ENCODE measurements around the gene CCDC146.

CCDC146 gene

DNA sequence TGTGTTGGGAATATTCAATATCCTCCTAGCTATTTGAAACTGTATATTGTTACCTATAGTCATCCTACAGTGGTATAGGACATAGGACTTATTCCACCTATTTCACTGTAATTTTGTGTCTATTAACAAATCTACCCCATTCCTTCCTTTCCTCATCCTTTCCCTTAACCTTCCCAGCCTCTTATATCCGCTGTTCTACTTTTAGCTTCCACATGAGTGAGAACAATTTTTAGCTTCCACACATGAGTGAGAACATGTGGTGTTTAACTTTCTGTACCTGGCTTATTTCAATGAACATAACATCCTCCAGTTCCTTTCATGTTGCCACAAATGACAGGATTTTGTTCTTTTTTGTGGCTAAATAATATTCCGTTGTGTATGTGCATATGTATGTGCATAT is 173.1 kb downstream of the CCDC146 start:
- DNase-seq, result no peak

DNA sequence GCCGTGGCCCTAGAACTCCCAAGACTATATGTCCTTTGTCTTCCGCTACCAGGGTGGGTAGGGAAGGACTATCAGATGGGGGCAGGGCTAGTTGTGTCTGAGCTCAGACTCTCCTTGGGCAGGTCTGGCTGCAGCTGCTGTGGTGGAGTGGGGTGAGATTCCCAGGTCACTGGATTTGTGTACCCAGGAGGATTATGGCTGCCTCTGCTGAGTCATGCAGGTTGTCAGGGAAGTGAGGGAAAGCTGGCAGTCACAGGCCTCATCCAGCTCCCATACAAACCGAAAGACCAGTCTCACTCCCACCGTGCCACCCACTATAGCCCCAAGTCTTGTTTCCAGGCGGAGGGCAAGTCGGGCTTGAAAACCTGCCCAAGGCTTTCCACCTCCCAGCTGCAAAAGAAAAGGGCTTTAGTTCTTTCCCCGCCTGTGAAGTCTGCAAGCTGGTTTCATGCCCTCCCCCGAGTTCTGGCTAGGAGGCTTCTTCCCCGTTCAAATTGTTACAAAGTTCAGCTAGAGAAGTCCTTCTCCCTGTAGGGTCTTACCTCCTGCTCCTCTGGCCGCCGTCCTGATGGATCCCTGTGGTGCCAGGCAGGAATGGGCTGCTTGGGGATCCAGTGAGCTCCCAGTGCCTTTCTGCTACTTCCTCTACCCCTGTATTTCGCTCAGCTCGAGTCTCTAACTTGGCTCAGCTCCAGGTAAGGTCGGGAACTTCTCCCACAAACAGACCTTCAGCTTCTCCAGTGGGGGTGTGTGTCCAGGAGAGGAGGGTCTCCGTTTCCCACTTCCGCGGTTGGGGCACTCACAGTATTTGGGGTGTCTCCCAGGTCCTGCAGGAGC is 184.0 kb downstream of the CCDC146 start:
- DNase-seq, result no peak

DNA sequence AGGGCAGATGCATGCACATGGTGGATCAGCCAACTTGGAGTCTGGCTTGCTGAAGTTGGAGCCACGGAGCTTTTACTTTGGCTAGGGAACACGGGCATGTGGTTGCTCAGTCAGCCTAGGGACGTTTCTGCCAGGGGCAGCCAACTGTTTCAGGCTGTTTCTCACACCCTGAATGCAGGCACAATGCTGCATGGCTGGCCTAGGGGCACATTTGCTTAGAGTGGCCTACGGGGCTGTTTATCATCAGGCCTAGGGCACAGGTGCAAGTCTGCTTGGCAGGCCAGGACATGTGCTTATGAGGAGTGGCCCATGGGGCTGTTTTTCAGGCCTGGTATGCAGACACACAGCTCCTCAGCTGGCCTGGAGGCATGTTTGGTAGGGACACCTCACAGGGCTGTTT is 186.4 kb downstream of the CCDC146 start:
- DNase-seq, result no peak

DNA sequence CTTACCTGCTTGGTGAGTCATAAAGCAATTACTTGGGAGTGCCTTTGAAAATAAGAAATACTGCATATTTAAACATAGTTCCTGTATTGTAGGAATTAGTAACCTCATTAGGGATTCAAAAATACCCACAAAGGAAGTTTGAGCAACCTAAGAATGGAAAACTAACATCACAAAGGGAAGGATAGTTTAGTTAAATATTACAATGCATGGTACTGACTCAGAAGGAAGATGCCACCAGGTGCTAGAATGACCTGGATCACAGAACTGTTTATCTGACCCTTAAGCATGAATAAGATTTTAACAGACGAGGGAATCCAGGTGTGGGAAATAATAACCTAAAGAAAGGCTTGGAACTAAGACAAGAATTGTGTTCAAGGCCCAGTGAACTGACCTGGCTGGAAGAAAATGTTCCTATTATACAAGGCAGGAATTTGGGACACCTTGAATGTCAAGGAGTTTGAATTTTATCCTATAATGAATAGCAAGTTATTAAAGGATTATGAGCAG is 187.4 kb downstream of the CCDC146 start:
- no peak for DNase-seq

DNA sequence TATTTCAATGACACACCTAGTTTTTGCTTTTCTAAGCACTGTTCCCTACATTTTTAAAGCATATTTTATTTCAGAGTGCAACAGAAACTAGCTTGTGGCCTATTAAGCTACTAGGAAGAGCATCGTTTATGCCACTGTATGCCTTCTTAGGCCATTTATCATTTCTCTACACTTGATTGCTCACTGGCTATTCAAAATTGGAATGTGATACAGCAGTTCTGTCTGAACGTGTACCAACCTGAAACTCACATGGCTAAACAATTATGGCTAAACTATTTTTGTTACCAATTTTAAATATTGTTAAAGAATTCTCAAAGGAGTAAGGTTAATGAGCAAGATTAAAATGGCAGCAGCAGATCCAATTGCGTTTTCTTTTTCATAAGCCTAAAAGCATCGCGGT is 188.6 kb downstream of the CCDC146 start:
- DNase-seq, result no peak

DNA sequence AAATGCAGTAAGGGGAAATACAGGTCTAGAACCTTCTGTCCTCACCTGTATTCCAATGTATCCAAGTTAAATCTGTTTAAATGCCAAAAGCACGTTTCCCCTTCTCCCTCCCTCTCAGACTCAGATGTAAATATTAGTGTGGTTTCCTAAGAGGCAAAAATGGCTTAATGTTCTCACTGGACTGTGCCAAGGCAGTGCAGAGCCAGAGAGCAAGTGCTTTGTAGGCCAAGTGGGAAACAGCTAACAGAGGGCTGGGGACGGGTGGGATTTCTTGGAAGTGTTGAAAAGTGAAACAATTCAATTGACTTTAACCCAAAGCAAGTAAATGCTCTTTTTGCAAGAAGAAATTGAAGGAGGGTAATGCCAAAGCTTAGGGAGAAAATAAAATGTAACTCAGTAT is 190.7 kb downstream of the CCDC146 start:
- no peak for DNase-seq

DNA sequence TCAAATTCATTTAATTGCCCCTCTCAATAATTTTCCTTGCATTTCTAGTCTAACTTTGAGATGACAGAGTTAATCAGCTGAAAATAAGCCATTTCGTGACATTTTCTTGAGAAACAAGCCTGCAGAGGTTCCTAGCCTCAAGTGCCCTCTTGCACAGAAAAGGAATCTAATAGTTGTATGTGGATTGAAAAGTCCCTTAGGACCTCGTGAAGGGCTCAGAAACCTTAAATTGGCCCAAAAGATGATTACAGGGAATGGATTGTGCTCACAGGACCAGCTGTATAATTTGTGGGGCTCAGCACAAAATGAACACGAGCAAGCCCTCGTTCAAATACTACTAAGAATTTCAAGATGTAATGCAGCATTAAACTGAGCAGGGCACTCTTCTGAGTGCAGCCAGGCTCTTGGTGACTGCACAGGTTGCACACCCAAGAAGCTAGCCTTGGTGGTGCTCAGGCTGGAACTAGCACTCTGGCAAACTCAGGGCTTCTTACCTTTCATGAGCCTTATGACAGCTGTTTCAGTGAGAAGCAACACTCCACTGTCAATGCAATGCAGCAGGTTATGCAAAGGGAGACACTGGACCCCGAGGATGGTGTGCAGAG is 191.6 kb downstream of the CCDC146 start:
- DNase-seq, result no peak

DNA sequence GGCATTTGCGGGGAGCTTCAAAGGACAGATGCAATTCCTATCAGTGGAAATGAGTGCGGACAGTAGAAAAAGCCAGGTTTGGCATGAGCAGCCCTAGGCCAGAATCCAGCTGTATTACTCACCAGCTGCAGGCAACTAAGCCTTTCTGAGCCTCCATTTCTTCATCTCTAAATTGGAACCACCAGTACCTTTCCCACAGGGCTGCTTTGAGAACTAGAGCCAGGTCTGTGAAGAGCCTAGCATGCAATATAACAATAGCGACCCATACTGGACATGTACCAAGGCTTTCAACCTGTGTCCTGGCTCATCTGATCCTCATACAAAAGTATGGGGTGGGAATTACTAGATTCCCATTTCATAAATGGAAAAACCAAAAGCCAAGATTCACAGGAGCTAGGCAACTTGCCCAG is 192.8 kb downstream of the CCDC146 start:
- DNase-seq, result no peak

DNA sequence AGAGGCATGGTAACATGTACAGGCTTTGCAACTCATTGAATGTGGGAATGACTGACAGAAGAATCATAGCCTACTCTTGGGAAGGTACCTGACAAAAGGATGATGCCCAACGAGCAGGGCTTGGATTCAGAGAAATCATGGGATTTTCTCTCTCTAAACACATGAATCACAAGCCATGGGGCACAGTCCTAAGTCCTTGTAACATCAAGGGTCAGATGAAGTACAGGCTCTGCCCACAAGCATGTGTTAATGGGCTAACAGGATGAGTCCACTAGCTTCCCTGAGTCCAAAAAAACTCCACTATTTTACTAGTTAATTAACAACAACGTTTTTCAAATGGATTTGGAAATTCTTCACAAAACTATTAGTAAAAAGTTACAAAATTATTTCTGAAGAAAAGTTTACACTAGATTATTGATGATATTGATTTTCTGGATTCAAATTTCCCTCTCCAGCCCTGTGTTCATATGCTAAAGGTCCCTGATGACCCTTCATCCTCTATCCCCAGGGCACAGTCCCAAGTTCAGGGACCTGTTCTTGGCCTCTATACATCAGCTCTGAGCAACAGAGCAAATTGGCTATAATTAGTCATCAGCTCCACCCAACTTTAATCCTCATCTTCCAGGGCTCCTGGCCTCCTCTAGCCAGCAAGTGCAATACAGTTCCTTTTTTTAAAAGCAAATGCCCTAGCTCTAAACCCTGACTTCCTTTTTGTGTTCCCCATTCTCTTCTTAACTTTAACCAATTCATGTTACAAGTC is 194.0 kb downstream of the CCDC146 start:
- peak; percentile 62 for DNase-seq

DNA sequence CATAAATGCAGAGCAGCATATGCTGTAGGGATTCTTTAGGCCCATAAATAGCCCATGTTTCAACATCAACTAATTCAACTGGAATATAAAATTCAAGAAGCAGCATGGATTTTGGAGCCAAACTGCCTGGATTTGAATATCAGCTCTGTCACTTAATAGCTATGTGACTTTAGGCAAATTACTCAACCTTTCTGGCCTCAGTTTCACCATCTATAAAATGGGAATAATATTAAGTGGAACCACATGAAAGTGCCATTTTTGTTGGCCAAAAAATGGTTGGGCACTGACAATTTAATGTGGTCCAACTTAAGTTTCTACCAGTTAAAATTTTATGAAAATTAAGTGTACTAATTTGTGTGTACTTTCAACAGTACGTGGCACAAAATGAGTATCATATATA is 195.6 kb downstream of the CCDC146 start:
- DNase-seq, result no peak

DNA sequence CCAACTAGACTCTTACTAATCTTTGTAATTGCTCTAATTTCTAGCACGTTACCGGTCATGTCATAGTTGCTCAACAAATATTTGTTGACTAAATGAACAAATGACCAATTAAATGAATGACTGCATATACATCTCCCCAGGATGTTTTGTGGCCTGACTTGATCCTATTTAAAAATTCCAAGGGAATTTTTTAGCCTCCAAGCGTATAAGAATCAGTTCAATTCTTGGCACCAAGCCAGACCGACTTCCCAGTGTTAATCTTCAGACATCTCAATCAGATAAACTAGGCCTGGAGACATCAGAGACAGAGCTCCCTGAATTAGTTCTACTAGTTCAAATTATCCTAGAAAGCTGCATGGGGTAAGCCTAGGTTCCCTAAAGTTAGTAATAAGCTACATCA is 197.7 kb downstream of the CCDC146 start:
- DNase-seq, result no peak

DNA sequence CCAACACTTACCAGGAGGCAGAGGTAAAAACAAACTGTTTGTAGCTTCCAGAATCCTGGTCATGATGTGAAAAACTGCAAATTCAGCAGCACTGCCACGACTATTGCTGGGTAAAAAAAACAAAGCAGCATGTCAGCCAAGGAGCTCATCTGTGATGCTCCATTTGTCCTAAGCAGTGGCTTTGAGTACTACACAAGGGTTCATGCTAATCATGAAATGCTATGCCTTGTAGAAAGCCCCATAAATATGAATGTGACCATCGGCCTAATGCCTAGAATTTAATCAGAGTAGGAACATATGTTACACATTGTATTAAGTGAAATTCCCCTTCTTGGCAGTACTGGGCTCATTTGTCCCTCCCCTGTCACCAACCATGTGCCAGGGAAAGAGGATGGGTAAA is 198.3 kb downstream of the CCDC146 start:
- DNase-seq, result no peak

DNA sequence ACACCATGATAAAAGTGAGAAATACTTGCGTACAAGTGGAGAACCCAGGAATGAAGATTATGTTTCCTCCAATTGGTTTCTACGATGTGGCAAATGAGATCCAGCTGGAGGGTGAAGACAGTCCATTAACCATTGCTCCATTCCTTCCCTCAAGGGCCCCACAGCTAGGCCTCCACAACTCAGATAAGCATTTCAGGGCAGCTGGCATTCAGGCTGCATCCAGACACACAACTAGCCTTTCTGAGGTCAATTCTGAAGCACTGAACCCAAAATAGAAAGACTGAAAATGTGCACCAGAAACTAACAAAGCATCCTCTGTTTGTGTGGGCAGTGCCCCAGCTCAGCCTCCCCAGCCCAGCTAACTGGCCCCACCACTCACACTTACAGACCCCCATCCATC is 198.9 kb downstream of the CCDC146 start:
- DNase-seq, result no peak

DNA sequence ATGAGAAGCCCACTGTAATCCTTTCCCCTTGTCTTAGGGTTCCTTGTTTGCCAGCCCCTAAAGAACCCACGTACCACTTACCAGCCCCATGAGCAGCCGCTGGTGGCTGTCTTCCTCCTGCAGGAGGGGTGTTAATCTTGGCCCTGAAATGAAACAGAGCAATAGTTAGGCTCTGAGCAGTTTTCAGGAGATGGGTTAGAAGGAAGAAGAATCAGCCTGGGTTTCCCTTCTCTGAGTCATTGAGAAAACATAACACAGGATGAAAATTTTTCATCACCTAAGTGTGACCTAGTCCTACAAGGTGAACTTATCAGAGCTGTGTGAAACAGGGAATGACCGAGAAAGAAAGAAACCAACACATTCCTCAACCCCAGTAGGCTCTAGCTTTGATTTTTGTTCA is 203.7 kb downstream of the CCDC146 start:
- DNase-seq, result no peak

DNA sequence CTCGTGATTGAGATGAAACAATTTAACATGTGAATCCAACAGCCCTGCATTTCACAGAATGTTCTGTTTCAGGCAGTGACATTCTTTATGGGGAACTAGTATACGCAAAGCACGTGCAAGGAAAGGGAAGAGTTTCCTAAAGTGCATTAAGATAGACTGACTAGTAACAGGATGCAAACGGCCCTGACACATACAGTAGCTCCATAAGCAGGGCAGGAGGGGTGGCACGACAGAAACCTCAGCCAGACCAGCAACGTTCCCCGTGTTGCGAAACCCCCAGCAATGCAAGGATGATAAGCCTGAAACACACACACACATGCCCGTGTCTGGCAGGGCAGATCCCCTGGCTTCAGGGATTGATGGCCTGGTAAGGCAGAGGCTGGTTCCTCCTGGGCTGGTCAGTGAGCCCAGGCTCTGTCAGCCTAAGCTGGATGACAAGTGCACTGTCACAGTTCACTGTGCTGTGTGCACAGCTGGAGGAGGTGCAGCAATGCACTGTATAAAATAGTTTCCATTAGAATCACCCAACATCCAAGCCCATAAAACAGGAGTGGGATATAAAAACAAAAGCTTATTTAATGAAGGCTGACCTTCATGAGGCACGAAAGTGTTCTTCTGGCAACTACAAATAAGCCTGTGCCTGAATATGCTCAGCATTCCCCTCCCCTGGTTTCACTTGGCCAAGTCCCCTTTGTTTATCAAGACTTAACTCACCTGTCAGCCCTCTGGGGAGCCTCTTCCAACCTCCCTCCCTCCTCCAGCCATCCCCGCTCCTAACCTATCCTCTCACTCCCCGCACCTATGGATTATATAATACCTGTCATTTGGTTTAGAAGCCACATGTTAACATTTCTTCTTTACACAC is 204.9 kb downstream of the CCDC146 start:
- peak; percentile 72 for DNase-seq

DNA sequence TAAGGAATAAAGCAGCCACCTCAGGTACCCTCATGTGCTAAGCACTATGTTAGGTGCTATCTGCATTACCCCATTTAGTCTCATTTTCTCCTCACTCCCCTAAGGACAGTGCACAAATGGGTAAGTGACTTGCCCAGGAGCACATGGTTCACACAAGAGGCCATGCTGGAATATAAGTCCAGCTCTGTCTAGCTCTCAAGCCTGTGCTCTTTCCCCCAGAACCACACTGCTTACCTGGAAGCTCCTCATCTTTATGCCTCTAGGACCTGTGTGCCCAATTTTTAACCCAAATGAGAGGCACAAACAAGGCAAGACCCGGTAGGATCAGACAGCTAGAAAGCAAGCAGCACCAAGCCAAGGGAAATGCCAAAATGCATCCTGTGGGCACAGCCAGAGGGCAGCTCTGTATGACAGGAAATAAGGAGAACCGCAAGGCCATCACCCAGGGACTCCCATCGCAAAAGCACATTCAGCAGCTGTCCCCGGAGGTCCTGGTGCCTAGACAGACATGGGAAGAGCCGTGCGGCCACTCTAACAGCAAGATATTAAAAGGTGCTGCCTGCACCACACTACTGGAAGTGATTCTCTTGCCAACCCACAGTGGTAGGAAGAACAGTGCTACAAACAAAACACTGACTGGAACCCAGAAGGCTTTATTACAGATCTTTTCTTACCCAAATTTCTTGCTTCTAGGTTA is 205.7 kb downstream of the CCDC146 start:
- no peak for DNase-seq

DNA sequence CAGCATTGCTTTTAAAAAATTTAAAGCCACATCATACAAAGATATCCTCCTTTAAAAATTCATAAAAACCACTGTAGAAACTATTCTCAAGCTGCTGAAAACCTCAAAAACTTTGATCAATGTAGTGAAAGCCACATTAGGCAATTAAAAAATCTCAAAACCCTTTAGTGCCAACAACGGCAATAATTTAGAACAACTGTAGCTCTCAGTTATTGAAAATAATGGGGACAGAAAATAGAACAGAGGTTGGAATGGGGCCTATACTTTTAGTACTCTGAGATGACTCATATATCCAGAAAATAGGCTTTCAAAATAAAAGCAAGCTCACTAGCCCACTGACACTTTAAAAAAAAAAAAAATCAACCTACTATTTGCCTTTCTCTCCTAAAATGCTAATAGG is 206.3 kb downstream of the CCDC146 start:
- no peak for DNase-seq

DNA sequence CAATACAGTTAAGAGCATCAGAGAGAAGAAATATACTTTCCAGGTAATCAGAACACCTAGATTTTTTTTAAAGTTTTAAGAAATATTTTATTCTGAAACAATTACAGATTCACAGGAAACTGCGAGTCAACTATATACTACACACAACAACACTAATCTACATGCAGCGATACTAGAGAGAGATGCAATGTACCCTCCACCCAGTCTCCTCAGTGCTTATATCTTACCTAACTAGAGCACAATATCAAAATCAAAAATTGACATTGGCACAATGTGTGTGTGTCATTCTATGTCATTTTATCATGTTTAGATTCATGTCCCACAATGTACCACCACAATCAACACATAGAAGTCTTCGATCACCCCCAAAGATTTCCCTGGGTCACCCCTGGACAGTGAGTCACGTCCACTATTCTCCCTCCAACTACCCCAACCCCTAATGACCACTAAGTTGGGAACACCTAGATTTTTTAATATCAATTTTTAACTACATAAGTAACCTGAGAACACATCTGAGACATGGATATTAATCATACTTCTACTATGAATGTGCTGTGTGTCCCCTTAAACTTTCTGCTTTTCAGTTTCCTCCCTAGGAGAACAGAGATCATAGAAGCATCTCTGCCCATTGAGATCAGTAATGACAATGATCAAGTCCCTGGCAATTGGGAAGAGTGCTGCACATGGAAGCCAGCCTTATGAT is 207.2 kb downstream of the CCDC146 start:
- no peak for DNase-seq

DNA sequence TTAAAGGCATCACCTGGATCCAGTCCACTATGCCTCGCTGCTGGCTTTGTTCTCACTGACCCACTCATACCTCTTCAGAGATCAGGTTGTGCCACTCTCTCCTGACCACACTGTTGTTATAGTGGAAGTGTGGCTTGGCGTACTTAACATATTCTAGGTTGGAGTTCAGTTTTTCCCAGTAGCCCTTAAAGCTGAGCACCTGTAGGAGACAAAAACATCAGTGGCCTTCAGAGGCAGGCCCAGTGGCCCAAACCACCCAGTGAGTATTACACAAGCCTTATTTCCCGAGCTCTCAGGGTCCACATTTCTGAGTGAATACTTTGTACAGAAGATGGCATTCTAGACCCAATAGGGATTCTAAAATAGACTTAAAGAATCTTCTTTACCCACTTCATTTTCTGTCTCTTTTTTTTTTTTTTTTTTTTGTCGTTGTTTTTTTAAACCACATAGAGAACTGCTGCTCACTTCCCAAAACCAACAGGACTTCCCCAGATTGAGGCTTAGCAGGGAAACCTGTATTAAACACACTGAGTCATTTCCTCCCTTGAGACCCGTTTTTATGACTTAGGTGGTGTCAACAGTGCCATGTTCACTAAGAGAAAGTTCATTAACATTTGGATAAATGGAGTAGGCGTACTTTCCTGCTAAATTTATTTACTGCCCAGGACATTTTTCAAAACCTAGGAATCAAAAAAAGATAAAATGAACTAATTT is 207.9 kb downstream of the CCDC146 start:
- DNase-seq, result peak; percentile 88

DNA sequence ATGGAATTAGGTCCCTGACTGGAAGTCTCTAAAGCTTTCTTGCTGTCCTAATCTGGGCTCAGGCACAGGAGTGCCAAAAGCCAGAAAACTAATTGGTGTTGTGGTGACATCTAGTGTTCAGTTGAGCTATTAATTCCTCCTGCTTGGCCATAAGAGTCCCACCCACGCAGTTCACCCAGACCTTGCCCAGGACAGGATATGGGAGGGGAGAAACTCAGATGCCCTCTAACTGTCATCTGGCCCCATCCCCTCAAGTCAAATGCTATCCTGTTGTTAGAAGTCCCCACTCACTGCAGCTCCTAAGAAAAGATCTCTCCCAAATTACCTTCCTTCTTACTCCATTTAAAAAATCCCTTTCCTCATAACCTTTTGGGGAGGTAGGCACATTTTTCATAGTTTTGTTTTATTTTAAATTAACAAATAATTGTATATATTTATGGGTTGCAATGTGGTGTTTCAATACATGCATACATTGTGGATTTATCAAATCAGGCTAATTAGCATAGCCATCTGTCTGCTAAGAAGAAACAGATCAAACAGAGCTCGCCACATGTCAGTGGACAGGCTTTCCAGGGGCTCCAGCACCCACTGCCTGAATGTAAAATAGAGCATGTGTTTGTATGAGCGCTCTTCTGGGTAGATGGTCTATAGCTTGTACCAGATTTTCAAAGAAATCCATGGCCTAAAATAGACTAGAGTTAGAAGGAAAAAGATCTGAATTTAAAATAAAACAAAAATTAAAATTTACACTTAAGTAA is 209.7 kb downstream of the CCDC146 start:
- peak; percentile 89 for DNase-seq

All from inflammatory macrophage treated with lipopolysaccharide for 4 hours (primary cell).